Tracheal epithelial cell (primary cell): ENCODE data around the gene CLASP1. TPM values are rescaled to one million over a fixed set of nuclear protein-coding genes. Genes with fewer than 3 reads are reported as not detected.

ENCODE experiments used
- total RNA-seq: library from RNA; depleted of rRNA; stranded (reverse); fragments of >200 nt; gene quantifications from 2 replicates; pipeline ENCODE4 v1.2.1, GENCODE V29; 2014

CLASP1 gene
- total RNA-seq, result 49.6 and 74.6 TPM in 2 replicates

DNA sequence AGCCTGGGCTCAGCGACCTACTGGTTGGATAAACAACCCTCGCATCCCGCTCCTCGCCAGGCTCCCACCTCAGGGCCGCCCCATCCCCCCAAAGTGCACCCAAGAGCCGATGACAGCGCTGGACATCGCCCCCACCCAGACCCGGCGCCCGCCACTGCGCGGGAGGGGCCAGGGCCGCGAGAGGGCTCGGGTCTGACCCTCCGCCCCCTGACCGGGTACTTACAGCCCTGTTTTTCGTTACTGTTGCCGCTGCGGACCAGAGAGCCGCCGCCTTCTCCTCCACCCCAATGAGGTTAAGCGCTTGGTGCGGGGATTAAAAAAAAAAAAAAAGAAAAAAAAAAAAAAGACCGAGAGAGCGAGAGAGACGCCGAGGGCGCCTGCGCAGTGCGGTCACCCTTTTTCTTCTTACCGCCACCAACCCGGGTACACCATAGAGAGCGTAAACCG, at the start of gene CLASP1:
Gene CLASP1, minus strand, starts transcription at position 314 of the 447 bp plus-strand sequence. CDS start 43,567 bp downstream, outside the sequence.

Other genes with a start within 250 kb of the CLASP1 start
- not detected in 2 replicates for gene RNU4ATAC, start 118.6 kb downstream of the CLASP1 start, total RNA-seq
- 59.8 and 78.2 TPM in 2 replicates for gene NIFK, start 87.4 kb upstream of the CLASP1 start, total RNA-seq
- 46.0 and 61.2 TPM in 2 replicates for gene TSN, start 106.2 kb upstream of the CLASP1 start, total RNA-seq